ENCODE data around the gene RBBP5. TPM values are rescaled to one million over a fixed set of nuclear protein-coding genes. Genes with fewer than 3 reads are reported as not detected.

Gene RBBP5
- total RNA-seq, 1 experiment from 2014 or later, result 24.5 TPM

DNA sequence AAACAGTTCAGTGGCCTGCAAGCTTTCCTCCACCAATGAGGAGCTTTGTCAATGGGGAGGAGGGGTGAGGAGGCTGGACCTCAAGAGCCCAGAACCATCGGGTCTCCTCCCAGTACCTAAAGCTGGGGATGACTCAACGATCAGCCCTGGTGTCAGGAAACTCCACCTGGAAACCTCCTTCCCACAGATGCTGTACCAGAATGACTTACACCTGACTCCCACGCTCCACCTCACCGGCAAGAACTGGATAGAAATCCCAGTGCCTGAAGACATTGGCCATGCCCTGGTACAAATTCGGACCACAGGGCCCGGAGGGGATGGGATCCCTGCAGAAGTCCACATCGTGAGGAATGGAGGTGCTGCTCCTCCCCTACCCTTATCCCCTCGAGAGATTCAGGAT lies 48.9 kb downstream of the RBBP5 start:
- CTCF ChIA-PET, result interaction anchor here (1.4 kb wide), 1 partner anchor 11 kb away, joined by 6 read pairs; no protein-coding TSS in a partner anchor
- no peak overlapping the region for H3K27ac ChIP-seq (ENCODE audit: low read depth, low read length)
- POLR2A ChIA-PET, result no interaction called here
- H4K20me1 ChIP-seq (ENCODE audit: insufficient read depth), result no peaks in the 10 kb centered on the region
- H2AFZ ChIP-seq (ENCODE audit: low read depth, low read length, poor library complexity, severe bottlenecking), result no peak overlapping the region
- no peaks in the 10 kb centered on the region for H3K9me3 ChIP-seq (ENCODE audit: control insufficient read depth in 1 of 2, insufficient read depth in 1 of 2, low read depth in 1 of 2, low read length in 2 of 2)
- TF ChIP-seq EZH2 (IDR thresholded peaks at IDR 0.05) (no peak), EGR1 (IDR thresholded peaks at IDR 0.05; ENCODE audit: low read depth) (no peak), CEBPB (IDR thresholded peaks at IDR 0.05; ENCODE audit: low read depth) (no peak), SIN3A (IDR thresholded peaks at IDR 0.05; ENCODE audit: low read depth) (no peak), SP1 (IDR thresholded peaks at IDR 0.05; ENCODE audit: low read depth) (no peak), ZFX (IDR thresholded peaks at IDR 0.05) (no peak), POLR2AphosphoS5 (IDR thresholded peaks at IDR 0.05; ENCODE audit: low read depth, low read length) (no peak), SRF (IDR thresholded peaks at IDR 0.05; ENCODE audit: low read depth) (no peak), TCF7L2 (IDR thresholded peaks at IDR 0.05; ENCODE audit: borderline replicate concordance, extremely low read depth, insufficient read depth, insufficient read length) (no peak), ELF1 (IDR thresholded peaks at IDR 0.05; ENCODE audit: borderline replicate concordance, low read depth) (no peak), CBX3 (IDR thresholded peaks at IDR 0.05; ENCODE audit: low read depth) (no peak)
- TF ChIP-seq, protein P1, sequence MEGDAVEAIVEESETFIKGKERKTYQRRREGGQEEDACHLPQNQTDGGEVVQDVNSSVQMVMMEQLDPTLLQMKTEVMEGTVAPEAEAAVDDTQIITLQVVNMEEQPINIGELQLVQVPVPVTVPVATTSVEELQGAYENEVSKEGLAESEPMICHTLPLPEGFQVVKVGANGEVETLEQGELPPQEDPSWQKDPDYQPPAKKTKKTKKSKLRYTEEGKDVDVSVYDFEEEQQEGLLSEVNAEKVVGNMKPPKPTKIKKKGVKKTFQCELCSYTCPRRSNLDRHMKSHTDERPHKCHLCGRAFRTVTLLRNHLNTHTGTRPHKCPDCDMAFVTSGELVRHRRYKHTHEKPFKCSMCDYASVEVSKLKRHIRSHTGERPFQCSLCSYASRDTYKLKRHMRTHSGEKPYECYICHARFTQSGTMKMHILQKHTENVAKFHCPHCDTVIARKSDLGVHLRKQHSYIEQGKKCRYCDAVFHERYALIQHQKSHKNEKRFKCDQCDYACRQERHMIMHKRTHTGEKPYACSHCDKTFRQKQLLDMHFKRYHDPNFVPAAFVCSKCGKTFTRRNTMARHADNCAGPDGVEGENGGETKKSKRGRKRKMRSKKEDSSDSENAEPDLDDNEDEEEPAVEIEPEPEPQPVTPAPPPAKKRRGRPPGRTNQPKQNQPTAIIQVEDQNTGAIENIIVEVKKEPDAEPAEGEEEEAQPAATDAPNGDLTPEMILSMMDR (IDR thresholded peaks at IDR 0.05 in 2 of 3, conservative IDR thresholded peaks at IDR 0.05 in 1 of 3; ENCODE audit: borderline replicate concordance in 1 of 3, insufficient read depth in 1 of 3, low read depth in 2 of 3, low read length in 2 of 3), result no peak
- TF ChIP-seq, protein P2, sequence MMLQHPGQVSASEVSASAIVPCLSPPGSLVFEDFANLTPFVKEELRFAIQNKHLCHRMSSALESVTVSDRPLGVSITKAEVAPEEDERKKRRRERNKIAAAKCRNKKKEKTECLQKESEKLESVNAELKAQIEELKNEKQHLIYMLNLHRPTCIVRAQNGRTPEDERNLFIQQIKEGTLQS (IDR thresholded peaks at IDR 0.05), result no peak
- TF ChIP-seq, protein P3, sequence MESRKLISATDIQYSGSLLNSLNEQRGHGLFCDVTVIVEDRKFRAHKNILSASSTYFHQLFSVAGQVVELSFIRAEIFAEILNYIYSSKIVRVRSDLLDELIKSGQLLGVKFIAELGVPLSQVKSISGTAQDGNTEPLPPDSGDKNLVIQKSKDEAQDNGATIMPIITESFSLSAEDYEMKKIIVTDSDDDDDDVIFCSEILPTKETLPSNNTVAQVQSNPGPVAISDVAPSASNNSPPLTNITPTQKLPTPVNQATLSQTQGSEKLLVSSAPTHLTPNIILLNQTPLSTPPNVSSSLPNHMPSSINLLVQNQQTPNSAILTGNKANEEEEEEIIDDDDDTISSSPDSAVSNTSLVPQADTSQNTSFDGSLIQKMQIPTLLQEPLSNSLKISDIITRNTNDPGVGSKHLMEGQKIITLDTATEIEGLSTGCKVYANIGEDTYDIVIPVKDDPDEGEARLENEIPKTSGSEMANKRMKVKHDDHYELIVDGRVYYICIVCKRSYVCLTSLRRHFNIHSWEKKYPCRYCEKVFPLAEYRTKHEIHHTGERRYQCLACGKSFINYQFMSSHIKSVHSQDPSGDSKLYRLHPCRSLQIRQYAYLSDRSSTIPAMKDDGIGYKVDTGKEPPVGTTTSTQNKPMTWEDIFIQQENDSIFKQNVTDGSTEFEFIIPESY (IDR thresholded peaks at IDR 0.05; ENCODE audit: extremely low read depth, insufficient replicate concordance, low read length), result no peak
- TF ChIP-seq, protein P4, sequence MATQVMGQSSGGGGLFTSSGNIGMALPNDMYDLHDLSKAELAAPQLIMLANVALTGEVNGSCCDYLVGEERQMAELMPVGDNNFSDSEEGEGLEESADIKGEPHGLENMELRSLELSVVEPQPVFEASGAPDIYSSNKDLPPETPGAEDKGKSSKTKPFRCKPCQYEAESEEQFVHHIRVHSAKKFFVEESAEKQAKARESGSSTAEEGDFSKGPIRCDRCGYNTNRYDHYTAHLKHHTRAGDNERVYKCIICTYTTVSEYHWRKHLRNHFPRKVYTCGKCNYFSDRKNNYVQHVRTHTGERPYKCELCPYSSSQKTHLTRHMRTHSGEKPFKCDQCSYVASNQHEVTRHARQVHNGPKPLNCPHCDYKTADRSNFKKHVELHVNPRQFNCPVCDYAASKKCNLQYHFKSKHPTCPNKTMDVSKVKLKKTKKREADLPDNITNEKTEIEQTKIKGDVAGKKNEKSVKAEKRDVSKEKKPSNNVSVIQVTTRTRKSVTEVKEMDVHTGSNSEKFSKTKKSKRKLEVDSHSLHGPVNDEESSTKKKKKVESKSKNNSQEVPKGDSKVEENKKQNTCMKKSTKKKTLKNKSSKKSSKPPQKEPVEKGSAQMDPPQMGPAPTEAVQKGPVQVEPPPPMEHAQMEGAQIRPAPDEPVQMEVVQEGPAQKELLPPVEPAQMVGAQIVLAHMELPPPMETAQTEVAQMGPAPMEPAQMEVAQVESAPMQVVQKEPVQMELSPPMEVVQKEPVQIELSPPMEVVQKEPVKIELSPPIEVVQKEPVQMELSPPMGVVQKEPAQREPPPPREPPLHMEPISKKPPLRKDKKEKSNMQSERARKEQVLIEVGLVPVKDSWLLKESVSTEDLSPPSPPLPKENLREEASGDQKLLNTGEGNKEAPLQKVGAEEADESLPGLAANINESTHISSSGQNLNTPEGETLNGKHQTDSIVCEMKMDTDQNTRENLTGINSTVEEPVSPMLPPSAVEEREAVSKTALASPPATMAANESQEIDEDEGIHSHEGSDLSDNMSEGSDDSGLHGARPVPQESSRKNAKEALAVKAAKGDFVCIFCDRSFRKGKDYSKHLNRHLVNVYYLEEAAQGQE (IDR thresholded peaks at IDR 0.05; ENCODE audit: low read depth), result no peak
- TF ChIP-seq, protein P5, sequence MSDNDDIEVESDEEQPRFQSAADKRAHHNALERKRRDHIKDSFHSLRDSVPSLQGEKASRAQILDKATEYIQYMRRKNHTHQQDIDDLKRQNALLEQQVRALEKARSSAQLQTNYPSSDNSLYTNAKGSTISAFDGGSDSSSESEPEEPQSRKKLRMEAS (IDR thresholded peaks at IDR 0.05), result no peak
- ATAC-seq (no peak), DNase-seq (ENCODE audit: low read depth, low spot score) (no peak)
- H3K9me2 ChIP-seq (ENCODE audit: insufficient read depth), result no peaks in the 10 kb centered on the region
- intact Hi-C loops (cut with micrococcal nuclease), result no loop called here
- H3K36me3 ChIP-seq (ENCODE audit: control insufficient read depth in 1 of 2, insufficient read depth in 2 of 2, low read length in 2 of 2), result no peaks in the 10 kb centered on the region
- no peak overlapping the region for H3K9ac ChIP-seq (ENCODE audit: low read length)
- H3K79me2 ChIP-seq (ENCODE audit: insufficient read depth, low read length), result no peaks in the 10 kb centered on the region
- BruUV-seq (replicated peaks), result no TSS peak
- H3K27me3 ChIP-seq (ENCODE audit: insufficient read depth, low read length), result no peaks in the 10 kb centered on the region
- no peak overlapping the region for H3K4me3 ChIP-seq (replicated peaks in 1 of 2; ENCODE audit: low read depth in 1 of 2, low read length in 2 of 2)
- no peak overlapping the region for H3K4me2 ChIP-seq (ENCODE audit: low read length)
- no peaks in the 10 kb centered on the region for H3K4me1 ChIP-seq (ENCODE audit: control insufficient read depth in 1 of 2, insufficient read depth in 2 of 2, low read length in 2 of 2)
- RAD21 ChIA-PET (ENCODE audit: low non-redundant PET in 1 of 2, low total read pairs in 2 of 2, uncharacterized antibody in 2 of 2, unreplicated experiment in 2 of 2), result no interaction called here

Data from HCT116 (cell line).